Ovary (tissue), 9 donors: ENCODE data around the gene TMEM158. TPM values are rescaled to one million over a fixed set of nuclear protein-coding genes. Genes with fewer than 3 reads are reported as not detected.

Experiments used
- DNase-seq, 5 donors: peaks; one replicate each; pipeline ENCODE4 v3.0.0-alpha.2; 2019 to 2020
- H3K27ac ChIP-seq, 2 donors: fragments of 200-600 bp; one replicate each; pipeline versions ENCODE4 v1.5.1 to v1.8.0; 2019 to 2022
- H3K27me3 ChIP-seq: fragments of 200-600 bp; one replicate; pipeline ENCODE4 v1.8.0; 2022
- H3K36me3 ChIP-seq: fragments of 200-600 bp; sonication (generic); one replicate; pipeline ENCODE4 v1.5.1; 2019
- H3K4me1 ChIP-seq: one replicate; pipeline ENCODE4 v1.8.1; 2013; ENCODE audit warnings: mild to moderate bottlenecking, moderate library complexity; ENCODE audit not compliant: insufficient read depth
- H3K4me3 ChIP-seq: fragments of 200-600 bp; sonication (generic); one replicate; pipeline ENCODE4 v1.5.1; 2017
- H3K9me3 ChIP-seq, 2 donors: fragments of 200-600 bp in 1 of 2; sonication (generic) in 1 of 2; one replicate each; pipeline versions ENCODE4 v1.5.1 to v1.8.1; 2013 to 2019; ENCODE audit warnings: mild to moderate bottlenecking in 1 of 2, moderate library complexity in 1 of 2
- EP300 ChIP-seq: sonication (generic); formaldehyde crosslinking; IDR thresholded peaks from one replicate; pipeline ENCODE4 v1.6.1; 2017; ENCODE audit warnings: antibody characterized with exemption
- POLR2A ChIP-seq: fragments of 450-650 bp; IDR thresholded peaks from one replicate; pipeline ENCODE4 v1.6.1; 2017; ENCODE audit warnings: antibody characterized with exemption, mild to moderate bottlenecking, moderate library complexity
- WGBS, 3 donors: extraction: QIAGEN DNeasy Blood & Tissue Kit in 1 of 3; methylation state at CpG; one replicate each; pipeline versions ENCODE4 v1.1.5 to v1.1.7; 2013 to 2017; 5-methylcytosine and 5-hydroxymethylcytosine counted together
- intact Hi-C, 4 donors: fragments of 100-400 bp; cut with DNase I; formaldehyde crosslinking; loops; one replicate each; pipeline versions ENCODE4 v1.11.0 to v1.15.1; 2022 to 2023
- polyA plus RNA-seq, 2 donors: library from polyadenylated mRNA; stranded (reverse); fragments of 200-250 nt in 1 of 2; fragments of 350-450 nt in 1 of 2; fragmentation: Illumina TruSeq in 1 of 2; extraction: RNeasy Lipid Tissue Mini Kit (QIAGEN cat#74804) in 1 of 2; gene quantifications; one replicate each; pipeline ENCODE4 v1.2.3, GENCODE V29; 2013 to 2014
- total RNA-seq, 7 donors: library from RNA; depleted of rRNA in 2 of 7; stranded (reverse); fragments of >200 nt in 2 of 7; fragmentation: NEBNext Ultra II Directional in 3 of 7; extraction: Animal tissue kit (Norgen Biotek cat#: 25700) in 3 of 7; gene quantifications; one replicate each; pipeline versions ENCODE4 v1.1.0 to v1.2.4, GENCODE V29; 2016 to 2023
- TF ChIP-seq, protein P1 (sequence below), 3 donors: fragments of 450-650 bp in 2 of 3; fragments of 200-600 bp in 1 of 3; IDR thresholded peaks; one replicate each; pipeline versions ENCODE4 v1.5.1 to v1.8.0; 2016 to 2022; ENCODE audit warnings: antibody characterized with exemption in 3 of 3, mild to moderate bottlenecking in 1 of 3
- donor health status: DM: no; HTN: no; CAD: no; lungs with moderate emphysema.
- donor health status: DM: no; HTN: no; CAD: no.
- donor health status: Bipolar disorder and iron deficiency.
- donor health status: DM: yes; HTN: yes; CAD: no.
- donor health status: DM: no; HTN: no; CAD: no.
- donor health status: DM: yes; HTN: yes; CAD: no.

Gene TMEM158
- total and polyA plus RNA-seq, 9 donors = 0.98 to 5.7 (median 2.6) TPM; not detected in 1

- H3K36me3 ChIP-seq = no peaks in the 10 kb centered on the region
- no peak overlapping the region for H3K27ac ChIP-seq
- WGBS, 3 donors = 1 to 2% (median 1%) methylated on average over 60 to 62 of the region's 62 CpGs
- H3K4me1 ChIP-seq = no peaks in the 10 kb centered on the region
- peak; percentile 37 to 76 (median 53) for DNase-seq
- H3K4me3 ChIP-seq = peak overlapping the region; percentile 54
- no peaks in the 10 kb centered on the region for H3K9me3 ChIP-seq
- intact Hi-C loops = loop anchor here in 3 of 4 donors (5.0 to 10.0 kb wide), 3 partner anchors 270 to 432 kb away; no protein-coding TSS in a partner anchor
- no peaks in the 10 kb centered on the region for H3K27me3 ChIP-seq
- TF ChIP-seq POLR2A (no peak), EP300 (no peak)
- TF ChIP-seq, protein P1, sequence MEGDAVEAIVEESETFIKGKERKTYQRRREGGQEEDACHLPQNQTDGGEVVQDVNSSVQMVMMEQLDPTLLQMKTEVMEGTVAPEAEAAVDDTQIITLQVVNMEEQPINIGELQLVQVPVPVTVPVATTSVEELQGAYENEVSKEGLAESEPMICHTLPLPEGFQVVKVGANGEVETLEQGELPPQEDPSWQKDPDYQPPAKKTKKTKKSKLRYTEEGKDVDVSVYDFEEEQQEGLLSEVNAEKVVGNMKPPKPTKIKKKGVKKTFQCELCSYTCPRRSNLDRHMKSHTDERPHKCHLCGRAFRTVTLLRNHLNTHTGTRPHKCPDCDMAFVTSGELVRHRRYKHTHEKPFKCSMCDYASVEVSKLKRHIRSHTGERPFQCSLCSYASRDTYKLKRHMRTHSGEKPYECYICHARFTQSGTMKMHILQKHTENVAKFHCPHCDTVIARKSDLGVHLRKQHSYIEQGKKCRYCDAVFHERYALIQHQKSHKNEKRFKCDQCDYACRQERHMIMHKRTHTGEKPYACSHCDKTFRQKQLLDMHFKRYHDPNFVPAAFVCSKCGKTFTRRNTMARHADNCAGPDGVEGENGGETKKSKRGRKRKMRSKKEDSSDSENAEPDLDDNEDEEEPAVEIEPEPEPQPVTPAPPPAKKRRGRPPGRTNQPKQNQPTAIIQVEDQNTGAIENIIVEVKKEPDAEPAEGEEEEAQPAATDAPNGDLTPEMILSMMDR (IDR thresholded peaks at IDR 0.05) = no peak
Measured at GRCh38 chr3:45224824-45225464, 1.1 kb downstream of the TMEM158 start.

DNA sequence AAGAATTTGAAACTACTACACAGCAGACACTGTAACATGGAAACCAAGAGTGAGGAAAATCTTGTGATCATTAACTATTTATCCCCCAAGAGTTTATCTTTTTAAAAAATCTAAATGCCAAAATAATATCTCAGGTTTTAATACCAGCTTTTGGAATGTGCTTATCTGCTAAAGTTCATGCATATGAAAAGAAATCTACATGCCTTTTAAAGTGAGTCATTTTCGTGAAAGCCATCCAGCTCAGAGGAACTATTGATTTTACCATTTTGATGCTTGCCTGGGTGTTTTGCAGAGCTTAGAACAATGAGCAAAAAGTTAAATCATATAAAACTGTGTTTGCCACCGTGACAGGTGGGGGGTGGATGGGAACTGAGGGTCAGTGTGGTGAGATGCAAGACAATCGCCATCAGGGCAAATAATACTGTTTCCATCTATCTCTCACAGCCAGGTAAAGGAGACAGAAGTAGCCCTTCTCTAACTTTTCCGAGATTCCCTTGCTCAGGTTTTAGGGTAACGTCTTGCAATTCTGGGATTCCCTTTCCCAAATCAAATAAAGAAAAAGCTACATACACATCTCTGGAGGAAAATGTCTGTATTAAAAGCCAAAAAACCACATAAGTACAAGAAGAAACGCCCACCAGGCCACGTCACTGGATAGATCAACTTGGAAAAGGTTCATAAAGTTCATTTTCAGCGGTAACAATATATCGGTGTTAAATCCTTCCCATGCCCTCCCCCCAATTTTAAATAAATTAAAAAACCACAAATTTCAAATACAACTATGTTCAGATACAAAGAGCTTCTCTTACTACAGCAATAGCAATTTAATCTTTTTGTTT, 2.0 kb downstream of the TMEM158 start:
- Histone ChIP-seq H3K4me3 (peak overlapping the region; percentile 54), H3K27me3 (no peaks in the 10 kb centered on the region), H3K4me1 (no peaks in the 10 kb centered on the region), H3K27ac (no peak overlapping the region), H3K36me3 (no peaks in the 10 kb centered on the region), H3K9me3 (no peaks in the 10 kb centered on the region)
- WGBS, 3 donors = 51 to 58% (median 57%) methylated on average over 9 of the region's 9 CpGs
- intact Hi-C loops = loop anchor here in 3 of 4 donors (10.0 kb wide), 2 partner anchors 271 to 281 kb away; no protein-coding TSS in a partner anchor
- TF ChIP-seq EP300 (no peak), POLR2A (no peak)
- TF ChIP-seq, protein P1 (IDR thresholded peaks at IDR 0.05) = no peak
- no peak for DNase-seq

- Histone ChIP-seq H3K4me3 (no peak overlapping the region), H3K27me3 (no peaks in the 10 kb centered on the region), H3K4me1 (no peaks in the 10 kb centered on the region), H3K36me3 (no peaks in the 10 kb centered on the region), H3K27ac (no peak overlapping the region), H3K9me3 (no peaks in the 10 kb centered on the region)
- no peak for DNase-seq
- TF ChIP-seq POLR2A (no peak), EP300 (no peak)
- TF ChIP-seq, protein P1 (IDR thresholded peaks at IDR 0.05) = no peak
- intact Hi-C loops = loop anchor here in 3 of 4 donors (10.0 kb wide), 2 partner anchors 275 to 285 kb away; no protein-coding TSS in a partner anchor
- 95 to 97% (median 96%) methylated on average over 8 of the region's 8 CpGs for WGBS, 3 donors
Measured at GRCh38 chr3:45219694-45220093, 6.4 kb downstream of the TMEM158 start.

DNA sequence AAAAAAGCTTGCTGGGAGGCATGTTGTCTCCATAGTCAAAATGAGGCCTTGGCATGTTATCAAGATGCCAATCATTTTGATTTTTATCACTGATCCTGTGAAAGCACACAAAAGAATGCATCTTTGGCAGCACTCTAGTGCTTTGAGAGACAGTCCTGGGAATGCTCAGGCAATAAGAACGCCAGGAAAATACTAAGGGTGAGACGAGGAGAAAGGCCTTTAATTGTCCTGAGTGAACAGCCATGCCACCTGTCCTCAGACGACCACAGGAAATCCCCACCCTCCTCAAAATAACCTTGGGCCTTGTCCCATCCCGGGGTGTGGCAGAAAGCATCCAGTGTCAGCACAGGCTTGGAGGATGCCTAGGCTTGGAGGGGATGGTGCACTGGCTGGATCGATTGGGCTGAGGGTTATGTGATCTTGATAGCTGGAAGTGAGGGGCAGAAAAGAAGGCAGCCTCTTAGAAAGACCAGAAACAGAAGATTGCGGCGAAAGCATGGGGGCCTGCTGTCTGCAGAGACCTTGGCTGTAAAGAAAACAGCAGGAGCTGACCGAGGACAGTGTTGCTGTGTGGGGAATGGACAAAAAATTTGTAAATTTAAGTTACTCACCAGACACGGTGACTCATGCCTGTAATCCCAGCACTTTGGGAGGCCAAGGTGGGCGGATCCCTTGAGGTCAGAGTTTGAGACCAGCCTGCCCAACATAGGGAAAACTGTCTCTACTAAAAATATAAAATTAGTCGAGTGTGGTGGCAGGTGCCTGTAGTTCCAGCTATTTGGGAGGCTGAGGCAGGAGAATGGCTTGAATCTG, 7.3 kb downstream of the TMEM158 start:
- no peaks in the 10 kb centered on the region for H3K27me3 ChIP-seq
- WGBS, 3 donors = 63 to 72% (median 64%) methylated on average over 11 of the region's 11 CpGs
- H3K4me3 ChIP-seq = no peak overlapping the region
- no peaks in the 10 kb centered on the region for H3K4me1 ChIP-seq
- no peaks in the 10 kb centered on the region for H3K9me3 ChIP-seq
- intact Hi-C loops = no loop called here
- DNase-seq = no peak
- no peaks in the 10 kb centered on the region for H3K36me3 ChIP-seq
- H3K27ac ChIP-seq = no peak overlapping the region
- TF ChIP-seq, protein P1 (IDR thresholded peaks at IDR 0.05) = no peak
- no peak for TF ChIP-seq POLR2A
- no peak for TF ChIP-seq EP300
